A549 (cell line): Measurements from ENCODE around the gene C20orf173. TPM values are rescaled to one million over a fixed set of nuclear protein-coding genes. Genes with fewer than 3 reads are reported as not detected.

Source experiments
- ATAC-seq, 2 experiments: fragments of 200-7000 bp in 1 of 2; fragments of >200 bp in 1 of 2; cut with Nextera tagmentation in 1 of 2; cut with Tn5 transposase in 1 of 2; 3 replicates each; pipeline versions ENCODE4 v1.8.0 to v1.9.1; 2018 to 2020; ENCODE audit warnings: mild to moderate bottlenecking in 1 of 2, moderate library complexity in 1 of 2
- CTCF ChIA-PET: fragments of 300-600 bp; sonication (Branson Sonifier 250); formaldehyde crosslinking; extraction: SDS; loops from one replicate; lab custom pipeline; 2021; ENCODE audit warnings: antibody characterized with exemption, inconsistent platforms; lab: Yijun Ruan, JAX
- POLR2A ChIA-PET: fragments of 350-600 bp; formaldehyde crosslinking; extraction: SDS; loops from one replicate; lab custom pipeline; 2021; ENCODE audit warnings: antibody characterized with exemption, inconsistent platforms; lab: Yijun Ruan, JAX
- DNase-seq, 2 experiments: peaks; one replicate each; pipeline versions ENCODE4 v3.0.0 to v3.0.0-alpha.2; 2011 to 2016; ENCODE audit warnings: low read depth in 1 of 2, low spot score in 1 of 2
- FAIRE-seq: peaks from 2 replicates; lab custom pipeline; 2011; peaks lifted over from hg19 to GRCh38; lab: Jason Lieb, UNC
- H3K27ac ChIP-seq, 2 experiments: fragments of >200 bp; sonication (Bioruptor Twin); formaldehyde crosslinking; 3 replicates each; pipeline ENCODE4 v1.5.1; 2016 to 2017
- H3K4me1 ChIP-seq: fragments of >200 bp; sonication (Bioruptor Twin); formaldehyde crosslinking; 3 replicates; pipeline ENCODE4 v1.6.1; 2016
- H3K4me2 ChIP-seq: fragments of >200 bp; sonication (Bioruptor Twin); formaldehyde crosslinking; 3 replicates; pipeline ENCODE4 v1.6.1; 2016
- H3K4me3 ChIP-seq: fragments of >200 bp; sonication (Bioruptor Twin); formaldehyde crosslinking; 3 replicates; pipeline ENCODE4 v1.5.1; 2016
- H3K9me3 ChIP-seq: fragments of >200 bp; sonication (Bioruptor Twin); formaldehyde crosslinking; 3 replicates; pipeline ENCODE4 v1.6.1; 2016
- CBX2 ChIP-seq: fragments of 200-600 bp; sonication (generic); IDR thresholded peaks from 2 replicates; pipeline ENCODE4 v1.6.1; 2016; ENCODE audit warnings: low read depth, mild to moderate bottlenecking, borderline replicate concordance
- CHD2 ChIP-seq: fragments of 150-350 bp; IDR thresholded peaks from 2 replicates; pipeline ENCODE4 v1.6.1; 2014; ENCODE audit warnings: low read length; ENCODE audit not compliant: partially characterized antibody
- CHD4 ChIP-seq: fragments of 200-600 bp; sonication (generic); IDR thresholded peaks from 2 replicates; pipeline ENCODE4 v1.6.1; 2016; ENCODE audit warnings: antibody characterized with exemption, mild to moderate bottlenecking, borderline replicate concordance
- EHMT2 ChIP-seq: fragments of 200-600 bp; sonication (generic); IDR thresholded peaks from 2 replicates; pipeline ENCODE4 v1.6.1; 2016; ENCODE audit warnings: antibody characterized with exemption, low read depth, mild to moderate bottlenecking, moderate library complexity
- ESRRA ChIP-seq: fragments of 150-350 bp; IDR thresholded peaks from 2 replicates; pipeline ENCODE4 v1.6.1; 2014; ENCODE audit warnings: mild to moderate bottlenecking, low read length, borderline replicate concordance
- HOXA7 ChIP-seq: fragments of 250-450 bp; sonication (Bioruptor Pico); IDR thresholded peaks from 2 replicates; pipeline ENCODE4 v1.5.0; 2020; ENCODE audit warnings: mild to moderate bottlenecking, moderate library complexity
- HOXB13 ChIP-seq: fragments of 250-450 bp; sonication (Bioruptor Pico); IDR thresholded peaks from 2 replicates; pipeline ENCODE4 v1.5.0; 2020; ENCODE audit warnings: low read depth, mild to moderate bottlenecking, moderate library complexity
- JUNB ChIP-seq: fragments of >200 bp; sonication (Bioruptor Twin); formaldehyde crosslinking; IDR thresholded peaks from 2 replicates; pipeline ENCODE4 v1.6.1; 2016
- KDM5A ChIP-seq: fragments of 200-600 bp; sonication (generic); IDR thresholded peaks from 2 replicates; pipeline ENCODE4 v1.6.1; 2016; ENCODE audit warnings: antibody characterized with exemption, mild to moderate bottlenecking
- MAZ ChIP-seq: fragments of 150-350 bp; IDR thresholded peaks from 2 replicates; pipeline ENCODE4 v1.6.1; 2014; ENCODE audit warnings: antibody characterized with exemption, low read depth, low read length, borderline replicate concordance
- NFE2L2 ChIP-seq: fragments of 150-350 bp; conservative IDR thresholded peaks from 2 replicates; pipeline ENCODE4 v1.6.1; 2014; ENCODE audit warnings: low read length
- POLR2AphosphoS2 ChIP-seq: conservative IDR thresholded peaks from 2 replicates; pipeline ENCODE4 v1.6.1; 2012; ENCODE audit warnings: low read length, improper control_type of control experiment, inconsistent platforms
- RAD21 ChIP-seq, 2 experiments: fragments of >200 bp in 1 of 2; sonication (Bioruptor Twin) in 1 of 2; formaldehyde crosslinking in 1 of 2; IDR thresholded peaks in 1 of 2; conservative IDR thresholded peaks in 1 of 2; 2 replicates in 1 of 2; 3 replicates in 1 of 2; pipeline ENCODE4 v1.6.1; 2012 to 2018; ENCODE audit warnings: inconsistent platforms in 1 of 2
- RARB ChIP-seq: fragments of 250-450 bp; sonication (Bioruptor Pico); IDR thresholded peaks from 2 replicates; pipeline ENCODE4 v1.8.0; 2021; ENCODE audit warnings: mild to moderate bottlenecking, moderate library complexity
- RFX5 ChIP-seq: fragments of 450-650 bp; IDR thresholded peaks from 2 replicates; pipeline ENCODE4 v1.7.1; 2014; ENCODE audit warnings: antibody characterized with exemption, mild to moderate bottlenecking, moderate library complexity
- ZSCAN20 ChIP-seq: fragments of 250-450 bp; sonication (Bioruptor Pico); IDR thresholded peaks from 2 replicates; pipeline ENCODE4 v1.8.0; 2022; ENCODE audit warnings: mild to moderate bottlenecking, moderate library complexity
- WGBS: methylation state at CpG from one replicate; pipeline ENCODE4 v1.1.6; 2017; ENCODE audit errors: missing lambda C conversion rate; 5-methylcytosine and 5-hydroxymethylcytosine counted together
- polyA plus RNA-seq, 4 experiments: library from polyadenylated mRNA; depleted of rRNA in 3 of 4; stranded (reverse); fragments of >200 nt; fragmentation: RNase III in 1 of 4; extraction: RNeasy Plus Mini Kit Qiagen cat#74134 plus additional on column Dnase treatment in 1 of 4; gene quantifications; 2 replicates in 3 of 4; 3 replicates in 1 of 4; pipeline ENCODE4 v1.2.3, GENCODE V29; 2011 to 2017
- TF ChIP-seq, protein P1 (sequence below): fragments of 200-600 bp; sonication (generic); IDR thresholded peaks from 2 replicates; pipeline ENCODE4 v1.6.1; 2016; ENCODE audit warnings: antibody characterized with exemption, mild to moderate bottlenecking, moderate library complexity
- TF ChIP-seq, protein P2 (sequence below): fragments of >200 bp; sonication (Bioruptor Twin); formaldehyde crosslinking; IDR thresholded peaks from 2 replicates; pipeline ENCODE4 v1.6.1; 2016
- TF ChIP-seq, protein P3 (sequence below): fragments of 250-450 bp; sonication (Bioruptor Pico); IDR thresholded peaks from 2 replicates; pipeline ENCODE4 v1.5.0; 2020; ENCODE audit warnings: low read depth, mild to moderate bottlenecking, moderate library complexity
- TF ChIP-seq, protein P4 (sequence below): fragments of >200 bp; sonication (Bioruptor Twin); formaldehyde crosslinking; IDR thresholded peaks from 3 replicates; pipeline ENCODE4 v1.5.1; 2016

The C20orf173 gene
- polyA plus RNA-seq, 2 of the 4 experiments (the other 2 are of a cell fraction) = not detected

DNA sequence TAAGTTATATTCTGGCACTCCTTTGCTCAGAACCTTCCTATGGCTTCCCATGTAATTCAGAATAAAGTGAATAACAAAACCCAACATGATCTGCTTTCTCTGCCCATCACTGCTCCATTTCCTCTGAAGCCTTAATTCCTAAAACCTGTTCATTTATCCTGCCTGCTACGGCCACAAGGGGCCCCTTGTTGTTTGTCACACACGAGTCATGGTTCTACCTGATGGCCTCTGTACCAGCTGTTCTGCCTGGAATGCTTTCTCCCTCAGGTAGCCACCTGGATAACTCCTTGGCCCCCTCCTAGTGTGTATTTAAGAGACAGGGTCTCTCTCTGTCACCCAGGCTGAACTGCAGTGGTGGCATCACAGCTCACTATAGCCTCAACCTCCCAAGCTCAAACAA is 39.2 kb upstream of the C20orf173 start:
- POLR2A ChIA-PET = no interaction called here
- FAIRE-seq = no peak

DNA sequence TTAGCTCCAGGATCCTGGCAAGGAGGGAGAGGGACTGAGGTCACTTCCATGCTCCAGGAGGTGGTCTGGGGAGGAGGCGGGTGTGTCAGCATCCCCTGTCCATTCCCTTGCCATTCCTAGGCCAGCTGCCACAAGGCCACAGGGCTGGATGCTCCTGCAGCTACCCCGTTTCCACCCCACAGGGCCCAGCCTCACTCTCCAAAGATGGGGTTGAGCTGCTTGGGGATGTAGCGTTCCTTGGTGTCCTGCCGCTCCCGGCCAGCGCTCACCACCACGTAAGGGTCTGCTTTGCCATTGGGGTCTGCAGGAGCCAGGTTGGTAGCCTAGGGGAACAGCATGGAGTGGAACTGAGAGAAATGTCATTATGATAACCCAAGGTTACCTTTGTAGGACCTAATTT is 35.5 kb upstream of the C20orf173 start:
- ATAC-seq (no peak), DNase-seq (no peak), FAIRE-seq (no peak)
- no peak for TF ChIP-seq NFE2L2
- TF ChIP-seq MAZ = no peak
- no peak for TF ChIP-seq ZSCAN20 (CRISPR knock-in tag)
- no peak for TF ChIP-seq CHD2
- no peak for TF ChIP-seq CBX2
- TF ChIP-seq, protein P1, sequence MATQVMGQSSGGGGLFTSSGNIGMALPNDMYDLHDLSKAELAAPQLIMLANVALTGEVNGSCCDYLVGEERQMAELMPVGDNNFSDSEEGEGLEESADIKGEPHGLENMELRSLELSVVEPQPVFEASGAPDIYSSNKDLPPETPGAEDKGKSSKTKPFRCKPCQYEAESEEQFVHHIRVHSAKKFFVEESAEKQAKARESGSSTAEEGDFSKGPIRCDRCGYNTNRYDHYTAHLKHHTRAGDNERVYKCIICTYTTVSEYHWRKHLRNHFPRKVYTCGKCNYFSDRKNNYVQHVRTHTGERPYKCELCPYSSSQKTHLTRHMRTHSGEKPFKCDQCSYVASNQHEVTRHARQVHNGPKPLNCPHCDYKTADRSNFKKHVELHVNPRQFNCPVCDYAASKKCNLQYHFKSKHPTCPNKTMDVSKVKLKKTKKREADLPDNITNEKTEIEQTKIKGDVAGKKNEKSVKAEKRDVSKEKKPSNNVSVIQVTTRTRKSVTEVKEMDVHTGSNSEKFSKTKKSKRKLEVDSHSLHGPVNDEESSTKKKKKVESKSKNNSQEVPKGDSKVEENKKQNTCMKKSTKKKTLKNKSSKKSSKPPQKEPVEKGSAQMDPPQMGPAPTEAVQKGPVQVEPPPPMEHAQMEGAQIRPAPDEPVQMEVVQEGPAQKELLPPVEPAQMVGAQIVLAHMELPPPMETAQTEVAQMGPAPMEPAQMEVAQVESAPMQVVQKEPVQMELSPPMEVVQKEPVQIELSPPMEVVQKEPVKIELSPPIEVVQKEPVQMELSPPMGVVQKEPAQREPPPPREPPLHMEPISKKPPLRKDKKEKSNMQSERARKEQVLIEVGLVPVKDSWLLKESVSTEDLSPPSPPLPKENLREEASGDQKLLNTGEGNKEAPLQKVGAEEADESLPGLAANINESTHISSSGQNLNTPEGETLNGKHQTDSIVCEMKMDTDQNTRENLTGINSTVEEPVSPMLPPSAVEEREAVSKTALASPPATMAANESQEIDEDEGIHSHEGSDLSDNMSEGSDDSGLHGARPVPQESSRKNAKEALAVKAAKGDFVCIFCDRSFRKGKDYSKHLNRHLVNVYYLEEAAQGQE = no peak
- no peak for TF ChIP-seq HOXA7 (CRISPR knock-in tag)
- no peak for TF ChIP-seq CHD4
- no peak for TF ChIP-seq JUNB
- TF ChIP-seq, protein P2, sequence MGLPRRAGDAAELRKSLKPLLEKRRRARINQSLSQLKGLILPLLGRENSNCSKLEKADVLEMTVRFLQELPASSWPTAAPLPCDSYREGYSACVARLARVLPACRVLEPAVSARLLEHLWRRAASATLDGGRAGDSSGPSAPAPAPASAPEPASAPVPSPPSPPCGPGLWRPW = no peak
- TF ChIP-seq RFX5 = no peak
- no peak for TF ChIP-seq HOXB13
- no peak for TF ChIP-seq KDM5A
- no peak for TF ChIP-seq EHMT2
- TF ChIP-seq, protein P3, sequence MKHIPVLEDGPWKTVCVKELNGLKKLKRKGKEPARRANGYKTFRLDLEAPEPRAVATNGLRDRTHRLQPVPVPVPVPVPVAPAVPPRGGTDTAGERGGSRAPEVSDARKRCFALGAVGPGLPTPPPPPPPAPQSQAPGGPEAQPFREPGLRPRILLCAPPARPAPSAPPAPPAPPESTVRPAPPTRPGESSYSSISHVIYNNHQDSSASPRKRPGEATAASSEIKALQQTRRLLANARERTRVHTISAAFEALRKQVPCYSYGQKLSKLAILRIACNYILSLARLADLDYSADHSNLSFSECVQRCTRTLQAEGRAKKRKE = no peak
- no peak for TF ChIP-seq POLR2AphosphoS2
- TF ChIP-seq, protein P4, sequence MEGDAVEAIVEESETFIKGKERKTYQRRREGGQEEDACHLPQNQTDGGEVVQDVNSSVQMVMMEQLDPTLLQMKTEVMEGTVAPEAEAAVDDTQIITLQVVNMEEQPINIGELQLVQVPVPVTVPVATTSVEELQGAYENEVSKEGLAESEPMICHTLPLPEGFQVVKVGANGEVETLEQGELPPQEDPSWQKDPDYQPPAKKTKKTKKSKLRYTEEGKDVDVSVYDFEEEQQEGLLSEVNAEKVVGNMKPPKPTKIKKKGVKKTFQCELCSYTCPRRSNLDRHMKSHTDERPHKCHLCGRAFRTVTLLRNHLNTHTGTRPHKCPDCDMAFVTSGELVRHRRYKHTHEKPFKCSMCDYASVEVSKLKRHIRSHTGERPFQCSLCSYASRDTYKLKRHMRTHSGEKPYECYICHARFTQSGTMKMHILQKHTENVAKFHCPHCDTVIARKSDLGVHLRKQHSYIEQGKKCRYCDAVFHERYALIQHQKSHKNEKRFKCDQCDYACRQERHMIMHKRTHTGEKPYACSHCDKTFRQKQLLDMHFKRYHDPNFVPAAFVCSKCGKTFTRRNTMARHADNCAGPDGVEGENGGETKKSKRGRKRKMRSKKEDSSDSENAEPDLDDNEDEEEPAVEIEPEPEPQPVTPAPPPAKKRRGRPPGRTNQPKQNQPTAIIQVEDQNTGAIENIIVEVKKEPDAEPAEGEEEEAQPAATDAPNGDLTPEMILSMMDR = no peak
- TF ChIP-seq ESRRA = no peak
- no peak for TF ChIP-seq RARB (CRISPR knock-in tag)
- no peaks in the 10 kb centered on the region for H3K9me3 ChIP-seq
- ChIA-PET POLR2A (no interaction called here), CTCF (interaction anchor here (1.6 to 2.6 kb wide), 2 partner anchors 37 to 389 kb away, joined by 4 to 7 read pairs; partner anchors contain the start of gene SCAND1)
- H3K4me2 ChIP-seq = no peak overlapping the region
- 88% methylated on average over 6 of the region's 7 CpGs for whole genome bisulfite sequencing
- H3K4me3 ChIP-seq = no peak overlapping the region
- H3K27ac ChIP-seq = no peak overlapping the region
- H3K4me1 ChIP-seq = no peaks in the 10 kb centered on the region

More for the DNA sequence above, 39.2 kb upstream of the C20orf173 start:
- Histone ChIP-seq H3K4me1 (no peaks in the 10 kb centered on the region), H3K4me3 (no peak overlapping the region)
- WGBS = 21% methylated on average over 2 of the region's 2 CpGs
- no peak for TF ChIP-seq ESRRA
- TF ChIP-seq, protein P4 = peak; percentile 11; the same call in 1 of the 3 replicates
- peak in 1 of 2 experiments; percentile 30; a peak in 1 of 5 replicates for TF ChIP-seq RAD21 (conservative IDR thresholded peaks at IDR 0.05 in 1 of 2, IDR thresholded peaks at IDR 0.05 in 1 of 2)
- TF ChIP-seq, all 56 proteins: peak for 2
- CTCF ChIA-PET = interaction anchor here (0.6 to 2.0 kb wide), 3 partner anchors 64 to 803 kb away, joined by 3 to 5 read pairs (median 3); no protein-coding TSS in a partner anchor
- no peak overlapping the region for H3K27ac ChIP-seq
- peaks cover 15% of the 10 kb centered on the region; the same call in 2 of the 3 replicates for H3K9me3 ChIP-seq
- ATAC-seq (peak; percentile 83 to 94; a peak in 5 of 6 replicates), DNase-seq (peak; percentile 46 to 55)
- no peak overlapping the region for H3K4me2 ChIP-seq
